ENCODE results near the gene RPS21.

RPS21 gene

GRCh38 chr20:62350098-62350628, 36.7 kb upstream of the RPS21 start:
- no peaks in the 10 kb centered on the region for H3K36me3 ChIP-seq (ENCODE audit: insufficient read depth, low read length)
- no peaks in the 10 kb centered on the region for H3K9me3 ChIP-seq (ENCODE audit: insufficient read depth, low read depth, low read length)
- H3F3A ChIP-seq (ENCODE audit: low read depth) = no peaks in the 10 kb centered on the region
- no peaks in the 10 kb centered on the region for H3K9me2 ChIP-seq (replicated peaks; ENCODE audit: low read depth, low read length)
- H2AFZ ChIP-seq (ENCODE audit: low read length) = no peak overlapping the region
- H3K4me3 ChIP-seq (ENCODE audit: low read length, poor library complexity, severe bottlenecking) = no peak overlapping the region
- no peaks in the 10 kb centered on the region for H4K20me1 ChIP-seq (ENCODE audit: insufficient read depth, low read length, poor library complexity, severe bottlenecking)
- no peak overlapping the region for H3K9ac ChIP-seq (ENCODE audit: low read depth, low read length, poor library complexity, severe bottlenecking)
- H3K4me1 ChIP-seq (ENCODE audit: insufficient read depth, low read length, poor library complexity, severe bottlenecking) = no peaks in the 10 kb centered on the region
- H3K79me2 ChIP-seq (ENCODE audit: insufficient read depth, low read length) = no peaks in the 10 kb centered on the region
- H3K4me2 ChIP-seq (ENCODE audit: low read depth, low read length, poor library complexity, severe bottlenecking) = no peak overlapping the region
- no peak for TF ChIP-seq CTCF (conservative IDR thresholded peaks at IDR 0.05; ENCODE audit: low read length)
- TF ChIP-seq EZH2phosphoT487 (IDR thresholded peaks at IDR 0.05; ENCODE audit: borderline replicate concordance) = no peak
- H3K27me3 ChIP-seq (ENCODE audit: insufficient read depth, low read length, poor library complexity, severe bottlenecking) = no peaks in the 10 kb centered on the region

- no peaks in the 10 kb centered on the region for H3K36me3 ChIP-seq (ENCODE audit: insufficient read depth, low read length)
- no peaks in the 10 kb centered on the region for H3K79me2 ChIP-seq (ENCODE audit: insufficient read depth, low read length)
- no peak overlapping the region for H2AFZ ChIP-seq (ENCODE audit: low read length)
- no peak overlapping the region for H3K4me3 ChIP-seq (ENCODE audit: low read length, poor library complexity, severe bottlenecking)
- H3K4me1 ChIP-seq (ENCODE audit: insufficient read depth, low read length, poor library complexity, severe bottlenecking) = no peaks in the 10 kb centered on the region
- no peaks in the 10 kb centered on the region for H3K9me2 ChIP-seq (replicated peaks; ENCODE audit: low read depth, low read length)
- no peak overlapping the region for H3K9ac ChIP-seq (ENCODE audit: low read depth, low read length, poor library complexity, severe bottlenecking)
- H3K27me3 ChIP-seq (ENCODE audit: insufficient read depth, low read length, poor library complexity, severe bottlenecking) = no peaks in the 10 kb centered on the region
- no peaks in the 10 kb centered on the region for H3K9me3 ChIP-seq (ENCODE audit: insufficient read depth, low read depth, low read length)
- H3F3A ChIP-seq (ENCODE audit: low read depth) = no peaks in the 10 kb centered on the region
- no peaks in the 10 kb centered on the region for H4K20me1 ChIP-seq (ENCODE audit: insufficient read depth, low read length, poor library complexity, severe bottlenecking)
- H3K4me2 ChIP-seq (ENCODE audit: low read depth, low read length, poor library complexity, severe bottlenecking) = no peak overlapping the region
- TF ChIP-seq EZH2phosphoT487 (IDR thresholded peaks at IDR 0.05; ENCODE audit: borderline replicate concordance) = no peak
- TF ChIP-seq CTCF (conservative IDR thresholded peaks at IDR 0.05; ENCODE audit: low read length) = no peak
Observed at GRCh38 chr20:62350629-62351422, 36.1 kb upstream of the RPS21 start.

- no peaks in the 10 kb centered on the region for H3F3A ChIP-seq (ENCODE audit: low read depth)
- no peak overlapping the region for H3K4me3 ChIP-seq (ENCODE audit: low read length, poor library complexity, severe bottlenecking)
Observed at GRCh38 chr20:62351469-62352401, 35.2 kb upstream of the RPS21 start.

More at GRCh38 chr20:62351469-62352401, 35.2 kb upstream of the RPS21 start:
- TF ChIP-seq EZH2phosphoT487 (IDR thresholded peaks at IDR 0.05; ENCODE audit: borderline replicate concordance) (no peak), CTCF (conservative IDR thresholded peaks at IDR 0.05; ENCODE audit: low read length) (no peak)
- no peaks in the 10 kb centered on the region for H3K9me3 ChIP-seq (ENCODE audit: insufficient read depth, low read depth, low read length)
- no peaks in the 10 kb centered on the region for H3K27me3 ChIP-seq (ENCODE audit: insufficient read depth, low read length, poor library complexity, severe bottlenecking)
- H3K79me2 ChIP-seq (ENCODE audit: insufficient read depth, low read length) = no peaks in the 10 kb centered on the region
- no peak overlapping the region for H3K4me2 ChIP-seq (ENCODE audit: low read depth, low read length, poor library complexity, severe bottlenecking)
- H4K20me1 ChIP-seq (ENCODE audit: insufficient read depth, low read length, poor library complexity, severe bottlenecking) = no peaks in the 10 kb centered on the region
- H3K4me1 ChIP-seq (ENCODE audit: insufficient read depth, low read length, poor library complexity, severe bottlenecking) = no peaks in the 10 kb centered on the region
- H3K9ac ChIP-seq (ENCODE audit: low read depth, low read length, poor library complexity, severe bottlenecking) = no peak overlapping the region
- H3K9me2 ChIP-seq (replicated peaks; ENCODE audit: low read depth, low read length) = no peaks in the 10 kb centered on the region
- no peaks in the 10 kb centered on the region for H3K36me3 ChIP-seq (ENCODE audit: insufficient read depth, low read length)
- no peak overlapping the region for H2AFZ ChIP-seq (ENCODE audit: low read length)

All from Loucy (cell line).